Lung (tissue), 12 donors: Measurements from ENCODE around the gene PER2. TPM values are rescaled to one million over a fixed set of nuclear protein-coding genes. Genes with fewer than 3 reads are reported as not detected.
A peak's percentile ranks its signal among the peaks of the same experiment; 100 is the strongest.

Experiments used
- ATAC-seq: fragments of 200-7000 bp; cut with Tn5 transposase; one replicate; pipeline ENCODE4 v1.9.1; 2020; ENCODE audit warnings: moderate number of reproducible peaks; ENCODE audit not compliant: insufficient read depth, low FRiP score
- DNase-seq, 3 donors: peaks; one replicate each; pipeline ENCODE4 v3.0.0-alpha.2; 2013 to 2017
- H3K27ac ChIP-seq, 2 donors: one replicate each; pipeline ENCODE4 v1.5.1; 2013; ENCODE audit warnings: mild to moderate bottlenecking in 2 of 2, moderate library complexity in 2 of 2, control low read depth in 1 of 2, inconsistent platforms in 1 of 2, low read depth in 1 of 2, low read length in 1 of 2
- H3K27me3 ChIP-seq, 3 donors: one replicate each; pipeline ENCODE4 v1.5.1; 2013; ENCODE audit warnings: low read length in 2 of 3; ENCODE audit not compliant: control insufficient read depth in 3 of 3, insufficient read depth in 3 of 3
- H3K36me3 ChIP-seq, 4 donors: one replicate each; pipeline ENCODE4 v1.5.1; 2013; ENCODE audit warnings: low read length in 4 of 4, mild to moderate bottlenecking in 1 of 4, moderate library complexity in 1 of 4; ENCODE audit not compliant: control insufficient read depth in 4 of 4, insufficient read depth in 4 of 4
- H3K4me1 ChIP-seq, 5 donors: one replicate each; pipeline ENCODE4 v1.5.1; 2013; ENCODE audit warnings: low read length in 5 of 5, mild to moderate bottlenecking in 2 of 5, moderate library complexity in 1 of 5; ENCODE audit not compliant: control insufficient read depth in 5 of 5, insufficient read depth in 5 of 5
- H3K4me3 ChIP-seq: one replicate; pipeline ENCODE4 v1.5.1; 2013; ENCODE audit warnings: mild to moderate bottlenecking, control low read depth, moderate library complexity
- H3K9ac ChIP-seq, 2 donors: one replicate each; pipeline ENCODE4 v1.5.1; 2013; ENCODE audit warnings: low read length in 2 of 2, control low read depth in 1 of 2; ENCODE audit not compliant: insufficient read depth in 1 of 2
- H3K9me3 ChIP-seq, 4 donors: one replicate each; pipeline ENCODE4 v1.5.1; 2013; ENCODE audit warnings: low read length in 3 of 4, mild to moderate bottlenecking in 1 of 4, moderate library complexity in 1 of 4; ENCODE audit not compliant: control insufficient read depth in 4 of 4, insufficient read depth in 3 of 4
- WGBS, 2 donors: extraction: QIAGEN DNeasy Blood & Tissue Kit; methylation state at CpG; one replicate each; pipeline ENCODE4 v1.1.7; 2013; 5-methylcytosine and 5-hydroxymethylcytosine counted together
- polyA plus RNA-seq, 2 donors: library from polyadenylated mRNA; stranded (reverse); fragments of 200-250 nt; gene quantifications; one replicate each; pipeline ENCODE4 v1.2.1, GENCODE V29; 2013
- total RNA-seq, 2 donors: library from RNA; depleted of rRNA in 1 of 2; stranded (reverse); fragments of >200 nt in 1 of 2; gene quantifications; one replicate each; pipeline ENCODE4 v1.2.1, GENCODE V29; 2014 to 2021
- TF ChIP-seq, protein P1 (sequence below): IDR thresholded peaks from 2 replicates; pipeline ENCODE4 v1.5.1; 2012; ENCODE audit warnings: mild to moderate bottlenecking; ENCODE audit errors: control extremely low read depth, extremely low read depth
- donor health status: control.
- donor health status: control.
- donor health status: Bipolar disorder and iron deficiency.
- donor health status: healthy.
- donor health status: DM: yes; HTN: yes; CAD: no.

PER2 gene
- total and polyA plus RNA-seq, 4 donors = 4.1 to 27.1 (median 10.5) TPM

GRCh38 chr2:238286551-238286950 is 1.9 kb downstream of the PER2 start:
- H3K27ac ChIP-seq = peak overlapping the region; percentile 78 to 97
- peaks cover 12 to 37% (median 21%) of the 10 kb centered on the region in 5 donors for H3K4me1 ChIP-seq
- no peak overlapping the region for H3K4me3 ChIP-seq
- ATAC-seq = no peak
- H3K9ac ChIP-seq = peak overlapping the region in 1 of 2 donors; percentile 67
- 41 to 65% methylated on average over 7 of the region's 7 CpGs for WGBS, 2 donors
- H3K27me3 ChIP-seq = no peaks in the 10 kb centered on the region
- no peaks in the 10 kb centered on the region for H3K36me3 ChIP-seq
- no peaks in the 10 kb centered on the region for H3K9me3 ChIP-seq
- DNase-seq = peak; percentile 49 to 66 (median 61)
- TF ChIP-seq, protein P1, sequence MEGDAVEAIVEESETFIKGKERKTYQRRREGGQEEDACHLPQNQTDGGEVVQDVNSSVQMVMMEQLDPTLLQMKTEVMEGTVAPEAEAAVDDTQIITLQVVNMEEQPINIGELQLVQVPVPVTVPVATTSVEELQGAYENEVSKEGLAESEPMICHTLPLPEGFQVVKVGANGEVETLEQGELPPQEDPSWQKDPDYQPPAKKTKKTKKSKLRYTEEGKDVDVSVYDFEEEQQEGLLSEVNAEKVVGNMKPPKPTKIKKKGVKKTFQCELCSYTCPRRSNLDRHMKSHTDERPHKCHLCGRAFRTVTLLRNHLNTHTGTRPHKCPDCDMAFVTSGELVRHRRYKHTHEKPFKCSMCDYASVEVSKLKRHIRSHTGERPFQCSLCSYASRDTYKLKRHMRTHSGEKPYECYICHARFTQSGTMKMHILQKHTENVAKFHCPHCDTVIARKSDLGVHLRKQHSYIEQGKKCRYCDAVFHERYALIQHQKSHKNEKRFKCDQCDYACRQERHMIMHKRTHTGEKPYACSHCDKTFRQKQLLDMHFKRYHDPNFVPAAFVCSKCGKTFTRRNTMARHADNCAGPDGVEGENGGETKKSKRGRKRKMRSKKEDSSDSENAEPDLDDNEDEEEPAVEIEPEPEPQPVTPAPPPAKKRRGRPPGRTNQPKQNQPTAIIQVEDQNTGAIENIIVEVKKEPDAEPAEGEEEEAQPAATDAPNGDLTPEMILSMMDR = no peak

GRCh38 chr2:238286095-238286494 is 2.3 kb downstream of the PER2 start:
- DNase-seq = no peak
- peak overlapping the region in 1 of 2 donors; percentile 56 for H3K9ac ChIP-seq
- 56 to 77% methylated on average over 7 of the region's 7 CpGs for WGBS, 2 donors
- TF ChIP-seq, protein P1 = no peak
- no peaks in the 10 kb centered on the region for H3K9me3 ChIP-seq
- peaks cover 12 to 37% (median 21%) of the 10 kb centered on the region in 5 donors for H3K4me1 ChIP-seq
- H3K27ac ChIP-seq = peak overlapping the region; percentile 78 to 97
- ATAC-seq = no peak
- H3K36me3 ChIP-seq = no peaks in the 10 kb centered on the region
- H3K4me3 ChIP-seq = no peak overlapping the region
- H3K27me3 ChIP-seq = no peaks in the 10 kb centered on the region

DNA sequence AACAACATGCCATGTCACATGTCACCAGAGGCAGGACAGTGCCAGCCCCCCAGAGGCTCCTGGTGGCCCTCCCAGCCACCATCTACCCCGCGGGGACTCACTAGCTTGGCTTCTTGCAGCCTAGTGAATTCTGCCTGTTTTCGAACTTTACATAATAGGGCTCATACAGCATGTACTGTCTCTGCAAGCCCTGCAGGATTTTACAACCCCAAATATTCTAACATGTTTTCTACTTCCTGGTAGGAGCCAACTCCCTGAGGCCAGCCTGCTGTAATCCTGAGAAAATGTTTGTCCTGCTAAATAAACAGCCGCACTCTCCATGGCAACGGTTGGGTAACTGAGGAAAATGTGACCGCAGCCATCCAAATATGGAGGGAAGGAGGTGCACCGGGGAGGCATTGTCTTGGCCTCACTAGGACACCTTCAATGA is 2.7 kb downstream of the PER2 start:
- H3K27ac ChIP-seq = peak overlapping the region; percentile 78 to 97
- TF ChIP-seq, protein P1 = no peak
- no peaks in the 10 kb centered on the region for H3K36me3 ChIP-seq
- 47 to 67% methylated on average over 7 of the region's 7 CpGs for WGBS, 2 donors
- H3K4me1 ChIP-seq = peaks cover 12 to 37% (median 21%) of the 10 kb centered on the region in 5 donors
- ATAC-seq (peak; percentile 7), DNase-seq (peak; percentile 87 to 95 (median 92))
- H3K27me3 ChIP-seq = no peaks in the 10 kb centered on the region
- no peak overlapping the region for H3K4me3 ChIP-seq
- H3K9ac ChIP-seq = peak overlapping the region in 1 of 2 donors; percentile 56
- H3K9me3 ChIP-seq = no peaks in the 10 kb centered on the region
